Liver (tissue), 3 donors: ENCODE measurements around the gene ADAMTS1.

Experiments used
- JUND ChIP-seq, 2 donors: IDR thresholded peaks; 2 replicates each; pipeline ENCODE4 v1.6.1; 2016; ENCODE audit warnings: antibody characterized with exemption in 2 of 2
- TF ChIP-seq, protein P1 (sequence below): fragments of 150-350 bp; IDR thresholded peaks from 2 replicates; pipeline ENCODE4 v1.5.1; 2017; ENCODE audit warnings: improper control_type of control experiment, low read depth, low read length; ENCODE audit not compliant: missing input control
- donor health status: healthy.
- donor health status: healthy.

- TF ChIP-seq, protein P1, sequence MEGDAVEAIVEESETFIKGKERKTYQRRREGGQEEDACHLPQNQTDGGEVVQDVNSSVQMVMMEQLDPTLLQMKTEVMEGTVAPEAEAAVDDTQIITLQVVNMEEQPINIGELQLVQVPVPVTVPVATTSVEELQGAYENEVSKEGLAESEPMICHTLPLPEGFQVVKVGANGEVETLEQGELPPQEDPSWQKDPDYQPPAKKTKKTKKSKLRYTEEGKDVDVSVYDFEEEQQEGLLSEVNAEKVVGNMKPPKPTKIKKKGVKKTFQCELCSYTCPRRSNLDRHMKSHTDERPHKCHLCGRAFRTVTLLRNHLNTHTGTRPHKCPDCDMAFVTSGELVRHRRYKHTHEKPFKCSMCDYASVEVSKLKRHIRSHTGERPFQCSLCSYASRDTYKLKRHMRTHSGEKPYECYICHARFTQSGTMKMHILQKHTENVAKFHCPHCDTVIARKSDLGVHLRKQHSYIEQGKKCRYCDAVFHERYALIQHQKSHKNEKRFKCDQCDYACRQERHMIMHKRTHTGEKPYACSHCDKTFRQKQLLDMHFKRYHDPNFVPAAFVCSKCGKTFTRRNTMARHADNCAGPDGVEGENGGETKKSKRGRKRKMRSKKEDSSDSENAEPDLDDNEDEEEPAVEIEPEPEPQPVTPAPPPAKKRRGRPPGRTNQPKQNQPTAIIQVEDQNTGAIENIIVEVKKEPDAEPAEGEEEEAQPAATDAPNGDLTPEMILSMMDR, result no peak
- no peak for TF ChIP-seq JUND (IDR thresholded peaks at IDR 0.05)
These were observed 31.8 kb upstream of the ADAMTS1 start for GRCh38 chr21:26877018-26877417.
